ENCODE measurements around the gene DRC7.

Gene DRC7

GRCh38 chr16:57747496-57747895, 52.9 kb downstream of the DRC7 start:
- TF ChIP-seq, protein P1, sequence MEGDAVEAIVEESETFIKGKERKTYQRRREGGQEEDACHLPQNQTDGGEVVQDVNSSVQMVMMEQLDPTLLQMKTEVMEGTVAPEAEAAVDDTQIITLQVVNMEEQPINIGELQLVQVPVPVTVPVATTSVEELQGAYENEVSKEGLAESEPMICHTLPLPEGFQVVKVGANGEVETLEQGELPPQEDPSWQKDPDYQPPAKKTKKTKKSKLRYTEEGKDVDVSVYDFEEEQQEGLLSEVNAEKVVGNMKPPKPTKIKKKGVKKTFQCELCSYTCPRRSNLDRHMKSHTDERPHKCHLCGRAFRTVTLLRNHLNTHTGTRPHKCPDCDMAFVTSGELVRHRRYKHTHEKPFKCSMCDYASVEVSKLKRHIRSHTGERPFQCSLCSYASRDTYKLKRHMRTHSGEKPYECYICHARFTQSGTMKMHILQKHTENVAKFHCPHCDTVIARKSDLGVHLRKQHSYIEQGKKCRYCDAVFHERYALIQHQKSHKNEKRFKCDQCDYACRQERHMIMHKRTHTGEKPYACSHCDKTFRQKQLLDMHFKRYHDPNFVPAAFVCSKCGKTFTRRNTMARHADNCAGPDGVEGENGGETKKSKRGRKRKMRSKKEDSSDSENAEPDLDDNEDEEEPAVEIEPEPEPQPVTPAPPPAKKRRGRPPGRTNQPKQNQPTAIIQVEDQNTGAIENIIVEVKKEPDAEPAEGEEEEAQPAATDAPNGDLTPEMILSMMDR (IDR thresholded peaks at IDR 0.05; ENCODE audit: low read depth, low read length), result no peak
- DNase-seq (ENCODE audit: extremely low read depth, low read depth), result no peak

DNA sequence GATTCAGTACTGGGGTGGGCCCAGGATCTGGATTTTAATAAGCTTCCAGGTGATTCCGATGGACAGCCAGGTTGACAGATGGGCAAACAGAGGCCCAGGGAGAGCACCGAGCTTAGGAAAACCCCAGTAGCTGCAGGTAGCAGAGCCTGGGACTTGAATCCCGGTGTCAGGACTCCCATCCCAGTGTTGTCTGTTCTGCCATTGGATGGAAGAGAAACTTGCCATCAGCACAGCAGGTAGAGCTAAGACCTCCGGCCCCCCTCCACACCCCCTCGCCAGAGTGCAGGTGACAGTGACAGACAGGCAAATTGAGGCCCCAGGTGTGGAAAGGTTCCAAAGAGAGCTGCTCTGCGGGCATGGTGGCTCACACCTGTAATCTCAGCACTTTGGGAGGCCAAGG, 53.4 kb downstream of the DRC7 start:
- TF ChIP-seq, protein P1 (IDR thresholded peaks at IDR 0.05; ENCODE audit: low read depth, low read length), result no peak
- DNase-seq (ENCODE audit: extremely low read depth, low read depth), result no peak

DNA sequence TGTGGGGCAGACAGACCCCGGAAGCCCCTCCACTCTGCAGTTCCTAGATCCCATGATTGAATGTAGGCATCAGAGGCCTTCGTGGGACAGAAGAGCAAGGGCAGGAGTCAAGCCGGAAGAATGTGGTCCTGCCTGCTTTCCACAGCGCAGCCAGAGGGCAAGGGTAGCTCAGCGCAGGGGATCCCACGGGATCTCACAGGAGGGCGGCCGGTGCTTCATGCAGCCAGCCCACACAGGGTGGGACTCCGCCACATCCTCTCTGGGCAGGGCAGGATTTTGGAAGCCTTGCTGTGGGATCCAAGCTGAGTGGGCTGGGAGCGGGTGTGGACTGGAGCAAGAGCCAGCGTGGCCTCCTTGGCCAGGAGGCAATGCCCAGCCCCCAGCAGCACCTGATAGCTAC, 54.0 kb downstream of the DRC7 start:
- no peak for DNase-seq (ENCODE audit: extremely low read depth, low read depth)
- TF ChIP-seq, protein P1 (IDR thresholded peaks at IDR 0.05; ENCODE audit: low read depth, low read length), result no peak

DNA sequence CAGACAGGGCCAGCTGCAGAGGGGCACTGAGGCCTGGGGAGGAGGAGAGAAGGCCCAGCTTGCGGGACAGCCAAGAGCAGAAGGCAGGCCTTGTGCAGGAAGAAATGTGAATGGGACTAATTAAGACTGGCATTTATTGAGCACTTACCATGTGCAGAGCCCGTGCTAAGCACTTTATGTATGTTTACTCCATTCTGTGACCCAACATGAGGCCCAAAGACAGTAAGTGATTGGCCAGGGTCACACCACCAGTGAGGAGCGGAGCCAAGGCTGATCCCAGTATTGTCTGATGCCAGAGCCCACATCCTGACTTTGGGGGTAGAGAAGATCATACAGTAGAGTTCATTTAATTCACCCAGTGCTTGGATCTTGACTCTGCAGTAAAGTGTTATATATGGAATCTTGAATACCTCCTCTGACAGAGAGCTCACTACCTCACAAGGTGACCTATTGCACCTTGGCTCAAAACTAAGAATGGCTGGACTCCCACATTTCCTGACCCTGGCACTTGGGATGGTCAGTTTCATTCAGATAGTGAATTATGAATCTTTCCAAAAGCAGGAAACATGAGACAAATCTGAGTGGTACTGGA, 54.6 kb downstream of the DRC7 start:
- TF ChIP-seq, protein P1 (IDR thresholded peaks at IDR 0.05; ENCODE audit: low read depth, low read length), result no peak
- DNase-seq (ENCODE audit: extremely low read depth, low read depth), result no peak

DNA sequence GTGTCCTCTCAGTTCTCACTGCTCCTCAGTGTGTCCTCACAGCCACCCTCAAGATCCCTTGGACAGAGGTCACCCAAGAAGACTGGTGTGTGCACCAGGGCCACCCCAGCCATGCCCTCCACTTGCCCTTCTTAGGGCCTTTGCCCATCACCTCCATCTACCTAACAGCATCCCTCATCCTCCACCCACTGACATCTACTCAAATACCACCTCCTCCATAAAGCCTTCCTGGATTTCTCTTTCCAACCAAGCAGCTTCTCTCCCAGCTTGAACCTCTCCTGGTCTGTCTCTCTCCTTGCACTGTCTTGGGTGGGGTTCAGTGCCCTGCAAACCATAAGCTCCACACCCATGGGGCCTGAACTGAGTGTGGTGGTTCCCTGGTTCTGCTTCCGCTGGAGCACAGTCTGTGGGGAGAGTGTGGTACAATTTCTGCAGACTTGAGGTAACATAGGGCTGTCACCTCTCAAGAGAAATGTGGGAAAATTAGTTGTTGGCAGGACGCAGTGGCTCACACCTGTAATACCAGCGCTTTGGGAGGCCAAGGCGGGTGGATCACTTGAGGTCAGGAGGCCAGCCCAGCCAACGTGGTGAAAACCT, 55.3 kb downstream of the DRC7 start:
- no peak for DNase-seq (ENCODE audit: extremely low read depth, low read depth)
- TF ChIP-seq, protein P1 (IDR thresholded peaks at IDR 0.05; ENCODE audit: low read depth, low read length), result no peak

- TF ChIP-seq, protein P1 (IDR thresholded peaks at IDR 0.05; ENCODE audit: low read depth, low read length), result no peak
- DNase-seq (ENCODE audit: extremely low read depth, low read depth), result no peak
These were observed 56.4 kb downstream of the DRC7 start for GRCh38 chr16:57750796-57751538.

DNA sequence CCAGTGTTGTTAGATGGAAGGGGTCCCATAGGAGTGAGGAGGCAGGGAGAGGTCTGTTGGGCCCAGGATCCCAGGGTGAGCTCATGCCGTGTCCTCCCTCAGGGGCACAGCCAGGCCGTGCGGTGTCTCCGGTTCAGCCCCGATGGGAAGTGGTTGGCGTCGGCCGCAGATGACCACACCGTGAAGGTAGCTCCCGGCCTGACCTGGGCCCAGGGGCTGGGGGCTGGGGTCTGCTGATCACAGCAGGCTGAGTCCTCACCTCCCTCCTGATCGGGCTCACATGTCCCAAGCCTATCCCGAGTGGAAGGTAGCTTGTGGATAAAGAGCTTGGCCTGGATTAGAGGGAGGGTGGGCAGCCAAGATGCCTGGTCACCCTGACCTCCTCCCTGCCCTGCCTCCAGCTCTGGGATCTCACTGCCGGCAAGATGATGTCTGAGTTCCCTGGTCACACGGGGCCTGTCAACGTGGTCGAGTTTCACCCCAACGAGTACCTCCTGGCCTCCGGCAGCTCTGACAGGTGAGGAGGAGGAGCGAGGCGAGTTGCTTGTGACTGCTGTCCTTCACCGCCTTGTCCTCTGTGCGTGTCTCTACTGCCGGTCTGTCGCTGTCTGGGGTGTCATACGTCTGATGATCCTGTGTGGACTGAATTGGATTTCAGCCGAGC, 57.1 kb downstream of the DRC7 start:
- no peak for DNase-seq (ENCODE audit: extremely low read depth, low read depth)
- TF ChIP-seq, protein P1 (IDR thresholded peaks at IDR 0.05; ENCODE audit: low read depth, low read length), result no peak
